Medulla oblongata (tissue), 1 donor: ENCODE measurements around the gene SMURF1.
"Not testable (repeated sequence)": the region's sequence is repeated elsewhere in the genome, so short reads cannot be mapped to it uniquely, and the experiment has no call there.

Experiments
- DNase-seq: peaks from one replicate; pipeline ENCODE4 v3.0.0-alpha.2; 2015; ENCODE audit errors: extremely low spot score

Gene SMURF1

GRCh38 chr7:99121496-99122021, 22.3 kb downstream of the SMURF1 start:
- no peak for DNase-seq

GRCh38 chr7:99120916-99121315, 23.0 kb downstream of the SMURF1 start:
- DNase-seq, result no peak

GRCh38 chr7:99120501-99120900, 23.4 kb downstream of the SMURF1 start:
- DNase-seq, result peak; percentile 54

- DNase-seq, result no peak
These were observed 25.8 kb downstream of the SMURF1 start for GRCh38 chr7:99118077-99118476.

- DNase-seq, result no peak
These were observed 27.8 kb downstream of the SMURF1 start for GRCh38 chr7:99116144-99116543.

- no peak for DNase-seq
These were observed 28.5 kb downstream of the SMURF1 start for GRCh38 chr7:99115379-99115778.

GRCh38 chr7:99112979-99113378, 30.9 kb downstream of the SMURF1 start:
- DNase-seq, result no peak

GRCh38 chr7:99112097-99112496, 31.8 kb downstream of the SMURF1 start:
- DNase-seq, result no peak

- no peak for DNase-seq
These were observed 32.3 kb downstream of the SMURF1 start for GRCh38 chr7:99111591-99111990.

GRCh38 chr7:99109108-99110051, 34.5 kb downstream of the SMURF1 start:
- DNase-seq, result peak; percentile 79

GRCh38 chr7:99108613-99109012, 35.3 kb downstream of the SMURF1 start:
- no peak for DNase-seq

GRCh38 chr7:99106821-99107241, 37.1 kb downstream of the SMURF1 start:
- DNase-seq, result no peak

- no peak for DNase-seq
These were observed 37.5 kb downstream of the SMURF1 start for GRCh38 chr7:99106411-99106810.

GRCh38 chr7:99105756-99106155, 38.2 kb downstream of the SMURF1 start:
- no peak for DNase-seq

- DNase-seq, result no peak
These were observed 39.3 kb downstream of the SMURF1 start for GRCh38 chr7:99104631-99105030.

GRCh38 chr7:99103836-99104235, 40.1 kb downstream of the SMURF1 start:
- not testable (repeated sequence) for DNase-seq

- DNase-seq, result no peak
These were observed 40.9 kb downstream of the SMURF1 start for GRCh38 chr7:99102809-99103690.

GRCh38 chr7:99102361-99102760, 41.5 kb downstream of the SMURF1 start:
- no peak for DNase-seq

- DNase-seq, result not testable (repeated sequence)
These were observed 42.4 kb downstream of the SMURF1 start for GRCh38 chr7:99101516-99101915.

- DNase-seq, result no peak
These were observed 44.3 kb downstream of the SMURF1 start for GRCh38 chr7:99099499-99100077.

GRCh38 chr7:99098824-99099498, 44.9 kb downstream of the SMURF1 start:
- no peak for DNase-seq
